RWPE1 (cell line): ENCODE results near the gene SNRPF.
A peak's percentile ranks its signal among the peaks of the same experiment; 100 is the strongest.
"Not testable (repeated sequence)": the region's sequence is repeated elsewhere in the genome, so short reads cannot be mapped to it uniquely, and the experiment has no call there.

ENCODE experiments used
- CTCF ChIA-PET: fragments of 350-600 bp; sonication (Branson Sonifier 250); formaldehyde crosslinking; extraction: SDS; loops from one replicate; lab custom pipeline; 2021; lab: Yijun Ruan, JAX
- POLR2A ChIA-PET: fragments of 400-600 bp; formaldehyde crosslinking; extraction: SDS; loops from one replicate; lab custom pipeline; 2020; ENCODE audit warnings: antibody characterized with exemption; ENCODE audit not compliant: low non-redundant PET; lab: Yijun Ruan, JAX
- DNase-seq: peaks from one replicate; pipeline ENCODE4 v3.0.0; 2012; ENCODE audit warnings: low spot score
- H3K27ac ChIP-seq: fragments of 450-650 bp; 2 replicates; pipeline ENCODE4 v1.5.1; 2017
- TF ChIP-seq, protein P1 (sequence below): fragments of 450-650 bp; conservative IDR thresholded peaks from 2 replicates; pipeline ENCODE4 v1.5.1; 2017; ENCODE audit warnings: low read depth, mild to moderate bottlenecking

SNRPF gene

DNA sequence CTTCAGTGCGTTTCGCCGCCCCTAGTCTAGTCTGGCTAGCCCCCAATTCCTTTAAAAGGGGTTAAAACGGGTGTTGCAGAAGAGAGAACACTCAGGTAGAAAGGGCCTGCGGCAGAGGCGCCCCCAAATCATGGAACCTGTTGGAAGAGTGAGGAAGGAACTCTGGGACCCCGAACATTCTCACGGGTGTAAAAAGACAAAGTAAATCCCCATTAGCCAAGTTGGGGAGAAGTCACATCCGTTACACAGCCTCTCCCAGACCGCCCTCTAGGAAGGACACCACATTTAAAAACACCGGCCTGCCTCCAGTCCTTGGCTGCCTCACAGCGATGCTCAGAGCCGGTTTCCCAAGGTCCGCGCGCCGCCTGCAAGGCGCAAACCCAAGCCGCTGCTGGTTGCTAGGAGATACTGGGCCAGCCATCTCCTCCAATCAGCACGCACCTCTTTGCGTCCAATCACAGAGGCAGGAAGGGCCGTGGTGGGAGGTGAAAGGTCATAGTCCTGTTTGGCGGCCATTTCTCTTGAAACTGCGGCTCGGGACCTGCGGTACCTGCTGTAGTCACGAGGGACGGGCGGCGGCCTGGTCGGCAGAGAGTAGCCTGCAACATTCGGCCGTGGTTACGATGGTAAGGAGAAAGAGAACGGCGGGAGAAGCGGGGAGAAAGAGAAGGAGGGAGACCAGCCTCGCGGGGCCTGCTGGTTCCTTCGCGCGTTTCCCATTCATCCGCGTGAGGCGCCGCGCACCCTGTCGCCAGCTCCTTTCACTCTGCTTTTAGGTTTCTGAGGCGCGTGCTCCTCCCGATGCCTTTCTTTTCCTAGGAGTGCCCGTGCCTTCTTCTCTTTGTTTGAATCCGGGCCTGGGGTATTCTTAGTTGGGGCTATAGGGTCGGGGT lies at the start of gene SNRPF:
Gene SNRPF, plus strand, starts transcription at position 502 of the 893 bp plus-strand sequence. Its CDS starts 122 bp downstream, at position 624.
- DNase-seq = peak; percentile 100
- POLR2A ChIA-PET = no interaction called here
- CTCF ChIA-PET = interaction anchor here (0.6 kb wide), 1 partner anchor 238 kb away, joined by 4 read pairs; no protein-coding TSS in a partner anchor
- peak within 1 kb of the TSS; percentile 79 for H3K27ac ChIP-seq
- TF ChIP-seq, protein P1, sequence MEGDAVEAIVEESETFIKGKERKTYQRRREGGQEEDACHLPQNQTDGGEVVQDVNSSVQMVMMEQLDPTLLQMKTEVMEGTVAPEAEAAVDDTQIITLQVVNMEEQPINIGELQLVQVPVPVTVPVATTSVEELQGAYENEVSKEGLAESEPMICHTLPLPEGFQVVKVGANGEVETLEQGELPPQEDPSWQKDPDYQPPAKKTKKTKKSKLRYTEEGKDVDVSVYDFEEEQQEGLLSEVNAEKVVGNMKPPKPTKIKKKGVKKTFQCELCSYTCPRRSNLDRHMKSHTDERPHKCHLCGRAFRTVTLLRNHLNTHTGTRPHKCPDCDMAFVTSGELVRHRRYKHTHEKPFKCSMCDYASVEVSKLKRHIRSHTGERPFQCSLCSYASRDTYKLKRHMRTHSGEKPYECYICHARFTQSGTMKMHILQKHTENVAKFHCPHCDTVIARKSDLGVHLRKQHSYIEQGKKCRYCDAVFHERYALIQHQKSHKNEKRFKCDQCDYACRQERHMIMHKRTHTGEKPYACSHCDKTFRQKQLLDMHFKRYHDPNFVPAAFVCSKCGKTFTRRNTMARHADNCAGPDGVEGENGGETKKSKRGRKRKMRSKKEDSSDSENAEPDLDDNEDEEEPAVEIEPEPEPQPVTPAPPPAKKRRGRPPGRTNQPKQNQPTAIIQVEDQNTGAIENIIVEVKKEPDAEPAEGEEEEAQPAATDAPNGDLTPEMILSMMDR = peak; percentile 21; the same call in 1 of the 2 replicates

DNA sequence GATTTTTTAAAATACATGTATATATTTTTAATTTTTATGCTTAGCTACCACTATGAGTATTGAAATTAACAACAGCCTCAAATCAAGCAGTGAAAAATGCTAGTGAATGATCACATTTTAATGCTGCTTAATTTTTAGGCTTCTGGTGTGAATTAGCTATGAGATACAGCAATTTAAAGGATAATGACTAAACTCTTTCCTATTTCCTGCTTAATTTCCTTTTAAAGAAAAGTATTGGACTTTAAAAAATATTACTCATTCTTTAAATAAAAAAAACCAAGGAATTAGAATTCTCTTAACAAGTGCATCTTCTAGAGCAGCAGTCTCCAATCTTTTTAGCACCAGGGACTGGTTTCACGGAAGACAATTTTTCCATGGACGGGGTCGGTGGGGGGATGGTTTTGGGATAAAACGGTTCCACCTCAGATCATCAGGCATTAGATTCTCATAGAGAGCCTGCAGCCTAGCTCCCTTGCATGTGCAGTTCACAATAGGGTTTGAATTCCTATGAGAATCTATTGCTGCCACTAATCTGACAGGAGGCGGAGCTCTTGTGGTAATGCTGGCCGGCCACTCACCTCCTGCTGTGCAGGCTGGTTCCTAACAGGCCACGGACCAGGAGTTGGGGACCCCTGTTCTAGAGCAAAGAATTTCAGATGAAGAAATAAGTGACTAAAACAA lies 49.6 kb upstream of the SNRPF start:
- ChIA-PET CTCF (interaction anchor here (0.6 kb wide), 1 partner anchor 337 kb away, joined by 4 read pairs; no protein-coding TSS in a partner anchor), POLR2A (no interaction called here)

DNA sequence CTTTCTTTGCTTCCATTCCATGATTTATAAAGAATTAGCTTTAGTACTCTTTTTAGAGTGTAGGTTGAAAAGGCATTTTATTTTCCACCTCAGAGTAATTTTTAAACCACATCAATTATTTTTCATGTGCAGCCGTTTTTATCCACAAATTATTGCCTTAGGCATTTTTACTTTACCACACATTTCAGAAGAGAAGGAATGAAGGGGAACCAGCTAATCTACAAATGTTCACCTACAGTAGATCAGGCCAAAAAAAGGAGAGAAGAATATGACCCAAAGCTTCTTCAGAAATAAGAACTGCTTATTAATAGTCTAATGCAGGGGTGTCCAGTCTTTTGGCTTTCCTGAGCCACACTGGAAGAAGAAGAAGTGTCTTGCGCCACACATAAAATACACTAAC lies 48.3 kb upstream of the SNRPF start:
- POLR2A ChIA-PET = interaction anchor here (0.7 kb wide), 1 partner anchor 132 kb away, joined by 5 read pairs; no protein-coding TSS in a partner anchor
- DNase-seq = no peak
- no peak overlapping the region for H3K27ac ChIP-seq
- TF ChIP-seq, protein P1 = no peak
- CTCF ChIA-PET = interaction anchor here (1.5 kb wide), 1 partner anchor 227 kb away, joined by 8 read pairs; no protein-coding TSS in a partner anchor

More for the DNA sequence above, 49.6 kb upstream of the SNRPF start:
- TF ChIP-seq, protein P1 = no peak
- DNase-seq = no peak
- no peak overlapping the region for H3K27ac ChIP-seq

DNA sequence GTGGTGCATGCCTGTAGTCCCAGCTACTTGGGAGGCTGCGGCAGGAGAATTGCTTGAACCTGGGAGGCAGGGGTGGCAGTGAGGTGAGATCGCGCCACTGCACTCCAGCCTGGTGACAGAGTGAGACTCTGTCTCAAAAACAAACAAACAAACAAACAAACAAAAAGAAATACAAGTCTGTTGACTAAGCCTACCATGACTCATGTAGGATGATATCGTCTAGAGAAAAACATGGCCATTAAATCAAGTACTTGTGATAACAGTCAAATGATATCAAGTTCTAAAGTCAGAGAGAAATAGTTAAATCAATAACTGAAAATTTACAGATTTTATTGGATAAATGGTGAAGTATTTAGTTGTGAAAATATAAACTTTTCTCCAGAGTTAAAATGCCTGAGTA lies 46.6 kb upstream of the SNRPF start:
- POLR2A ChIA-PET, DNase-seq, CTCF ChIA-PET, H3K27ac ChIP-seq: not testable (repeated sequence)

DNA sequence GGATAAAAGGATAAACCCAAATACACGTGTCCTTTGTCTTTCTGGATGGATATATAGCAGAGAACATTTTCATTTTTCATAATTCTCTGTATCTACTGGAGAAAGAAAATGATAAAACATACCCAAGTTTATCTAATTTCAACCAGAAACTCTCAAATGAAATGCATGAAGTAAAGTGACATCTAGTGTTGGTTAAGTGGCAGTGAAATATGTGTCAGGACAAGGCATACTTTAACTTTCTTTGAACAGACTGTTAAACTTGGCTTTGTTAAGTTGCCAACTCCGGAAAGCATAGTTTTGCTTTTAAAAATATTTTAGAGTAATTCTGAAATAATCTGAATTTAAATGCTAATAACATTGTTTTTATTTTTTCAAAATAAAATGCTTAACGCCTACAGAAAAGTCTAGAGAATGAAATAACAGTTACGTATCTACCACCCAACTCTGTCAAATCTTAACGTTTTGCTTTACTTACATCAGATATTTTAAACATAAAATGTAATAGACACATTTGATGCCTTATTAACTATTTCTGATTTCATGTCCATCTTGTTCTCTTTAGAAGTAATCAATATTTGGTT lies 43.0 kb upstream of the SNRPF start:
- peak; percentile 42 for DNase-seq
- TF ChIP-seq, protein P1 = peak; percentile 81
- ChIA-PET POLR2A (no interaction called here), CTCF (interaction anchor here (0.7 kb wide), 2 partner anchors 177 to 686 kb away, joined by 3 read pairs; no protein-coding TSS in a partner anchor)
- no peak overlapping the region for H3K27ac ChIP-seq

DNA sequence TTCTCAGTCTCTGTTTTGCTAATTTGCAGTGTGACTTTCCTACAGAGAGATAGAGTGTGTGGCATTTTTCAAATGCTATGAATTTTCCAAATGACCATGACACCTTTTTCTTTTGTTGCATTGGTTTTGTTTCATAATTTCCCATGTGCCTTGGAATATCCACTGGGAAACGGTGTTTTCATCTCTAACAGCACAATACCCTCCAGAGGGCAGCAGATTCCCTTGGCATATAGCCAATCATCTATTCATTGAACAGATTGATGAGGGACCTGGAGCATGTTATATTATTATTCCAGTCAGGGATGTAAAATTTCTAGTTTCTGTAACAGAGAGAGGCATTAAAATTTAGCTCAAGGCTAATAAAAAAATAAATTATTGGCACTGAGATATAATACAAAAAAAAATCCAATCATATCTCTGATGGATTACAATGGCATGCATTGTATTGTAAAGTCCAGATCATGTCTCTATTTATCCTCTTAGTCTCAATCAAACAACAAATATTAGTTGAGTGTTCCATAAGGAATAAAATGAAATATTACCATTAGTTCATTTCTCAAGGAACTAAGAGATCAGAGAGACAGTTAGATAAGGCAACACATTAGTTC lies 38.6 kb upstream of the SNRPF start:
- ChIA-PET POLR2A (no interaction called here), CTCF (interaction anchor here (0.6 kb wide), 3 partner anchors 180 to 352 kb away, joined by 3 to 6 read pairs (median 3); no protein-coding TSS in a partner anchor)
- TF ChIP-seq, protein P1 = peak; percentile 68
- no peak overlapping the region for H3K27ac ChIP-seq
- DNase-seq = peak; percentile 69
